ENCODE results near the gene GPR61.

DNA sequence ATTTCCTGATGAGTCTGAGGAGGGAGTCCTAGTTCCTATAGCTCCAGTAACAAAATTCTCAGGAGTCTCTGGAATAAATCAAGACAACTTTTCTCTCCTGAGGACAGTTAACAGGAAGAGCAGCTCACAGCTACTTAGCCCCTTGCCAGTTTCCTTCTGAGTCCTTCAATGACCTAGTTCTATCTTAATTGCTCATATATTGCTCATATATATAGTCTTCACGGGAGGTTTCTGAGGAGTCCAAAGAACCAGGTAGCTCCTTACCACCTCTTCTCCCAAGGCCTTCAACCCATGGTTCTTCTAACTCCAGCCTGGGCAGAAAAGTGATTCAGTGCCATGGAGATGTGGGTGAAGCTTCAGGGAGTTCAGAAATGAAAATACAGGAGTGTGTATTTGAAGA, 34.7 kb upstream of the GPR61 start:
- no peak for TF ChIP-seq EP300 (conservative IDR thresholded peaks at IDR 0.05; ENCODE audit: poor library complexity, severe bottlenecking)
- TF ChIP-seq POLR2AphosphoS5 (IDR thresholded peaks at IDR 0.05) = no peak
- no peak for TF ChIP-seq CTCF (IDR thresholded peaks at IDR 0.05; ENCODE audit: poor library complexity, severe bottlenecking)
- TF ChIP-seq TAF1 (IDR thresholded peaks at IDR 0.05; ENCODE audit: low read depth) = no peak
- TF ChIP-seq, protein P1, sequence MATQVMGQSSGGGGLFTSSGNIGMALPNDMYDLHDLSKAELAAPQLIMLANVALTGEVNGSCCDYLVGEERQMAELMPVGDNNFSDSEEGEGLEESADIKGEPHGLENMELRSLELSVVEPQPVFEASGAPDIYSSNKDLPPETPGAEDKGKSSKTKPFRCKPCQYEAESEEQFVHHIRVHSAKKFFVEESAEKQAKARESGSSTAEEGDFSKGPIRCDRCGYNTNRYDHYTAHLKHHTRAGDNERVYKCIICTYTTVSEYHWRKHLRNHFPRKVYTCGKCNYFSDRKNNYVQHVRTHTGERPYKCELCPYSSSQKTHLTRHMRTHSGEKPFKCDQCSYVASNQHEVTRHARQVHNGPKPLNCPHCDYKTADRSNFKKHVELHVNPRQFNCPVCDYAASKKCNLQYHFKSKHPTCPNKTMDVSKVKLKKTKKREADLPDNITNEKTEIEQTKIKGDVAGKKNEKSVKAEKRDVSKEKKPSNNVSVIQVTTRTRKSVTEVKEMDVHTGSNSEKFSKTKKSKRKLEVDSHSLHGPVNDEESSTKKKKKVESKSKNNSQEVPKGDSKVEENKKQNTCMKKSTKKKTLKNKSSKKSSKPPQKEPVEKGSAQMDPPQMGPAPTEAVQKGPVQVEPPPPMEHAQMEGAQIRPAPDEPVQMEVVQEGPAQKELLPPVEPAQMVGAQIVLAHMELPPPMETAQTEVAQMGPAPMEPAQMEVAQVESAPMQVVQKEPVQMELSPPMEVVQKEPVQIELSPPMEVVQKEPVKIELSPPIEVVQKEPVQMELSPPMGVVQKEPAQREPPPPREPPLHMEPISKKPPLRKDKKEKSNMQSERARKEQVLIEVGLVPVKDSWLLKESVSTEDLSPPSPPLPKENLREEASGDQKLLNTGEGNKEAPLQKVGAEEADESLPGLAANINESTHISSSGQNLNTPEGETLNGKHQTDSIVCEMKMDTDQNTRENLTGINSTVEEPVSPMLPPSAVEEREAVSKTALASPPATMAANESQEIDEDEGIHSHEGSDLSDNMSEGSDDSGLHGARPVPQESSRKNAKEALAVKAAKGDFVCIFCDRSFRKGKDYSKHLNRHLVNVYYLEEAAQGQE (IDR thresholded peaks at IDR 0.05; ENCODE audit: borderline replicate concordance) = no peak
- no peak for TF ChIP-seq RAD21 (conservative IDR thresholded peaks at IDR 0.05)
